Mucosa of descending colon (tissue), 3 donors: ENCODE results near the gene KIZ. TPM values are rescaled to one million over a fixed set of nuclear protein-coding genes. Genes with fewer than 3 reads are reported as not detected.

Source experiments
- ATAC-seq: fragments of 200-7000 bp; cut with Tn5 transposase; one replicate; pipeline ENCODE4 v1.9.1; 2020; ENCODE audit warnings: mild to moderate bottlenecking, moderate library complexity
- DNase-seq, 3 donors: peaks; one replicate each; pipeline ENCODE4 v3.0.0-alpha.2; 2020
- H3K36me3 ChIP-seq: fragments of 200-600 bp; one replicate; pipeline ENCODE4 v1.8.0; 2021; ENCODE audit warnings: low read depth, mild to moderate bottlenecking
- H3K4me1 ChIP-seq: fragments of 200-600 bp; one replicate; pipeline ENCODE4 v1.8.0; 2021; ENCODE audit warnings: low read depth, mild to moderate bottlenecking
- H3K4me3 ChIP-seq: fragments of 200-600 bp; one replicate; pipeline ENCODE4 v1.8.0; 2021; ENCODE audit warnings: mild to moderate bottlenecking
- H3K9me3 ChIP-seq: fragments of 200-600 bp; one replicate; pipeline ENCODE4 v1.8.0; 2021; ENCODE audit warnings: mild to moderate bottlenecking
- intact Hi-C, 2 donors: fragments of 100-400 bp; cut with DNase I in 1 of 2; cut with micrococcal nuclease in 1 of 2; formaldehyde crosslinking; loops; one replicate each; pipeline versions ENCODE4 v1.11.0 to v1.11.1; 2022; cut with DNase I, micrococcal nuclease
- total RNA-seq, 3 donors: library from RNA; stranded (reverse); fragmentation: NEBNext Ultra II Directional in 2 of 3; extraction: Animal tissue kit (Norgen Biotek cat#: 25700) in 2 of 3; gene quantifications; one replicate each; pipeline versions ENCODE4 v1.2.1 to v1.2.4, GENCODE V29; 2021 to 2023
- TF ChIP-seq, protein P1 (sequence below): fragments of 200-600 bp; IDR thresholded peaks from one replicate; pipeline ENCODE4 v1.8.0; 2022; ENCODE audit warnings: antibody characterized with exemption, mild to moderate bottlenecking
- donor health status: DM: no; HTN: no; CAD: no; lungs with moderate emphysema.
- donor health status: DM: no; HTN: no; CAD: no.
- donor health status: DM: no; HTN: yes; CAD: no.

Gene KIZ
- total RNA-seq, 3 donors from 2014 or later: 9.4 to 114 (median 14.2) TPM

DNA sequence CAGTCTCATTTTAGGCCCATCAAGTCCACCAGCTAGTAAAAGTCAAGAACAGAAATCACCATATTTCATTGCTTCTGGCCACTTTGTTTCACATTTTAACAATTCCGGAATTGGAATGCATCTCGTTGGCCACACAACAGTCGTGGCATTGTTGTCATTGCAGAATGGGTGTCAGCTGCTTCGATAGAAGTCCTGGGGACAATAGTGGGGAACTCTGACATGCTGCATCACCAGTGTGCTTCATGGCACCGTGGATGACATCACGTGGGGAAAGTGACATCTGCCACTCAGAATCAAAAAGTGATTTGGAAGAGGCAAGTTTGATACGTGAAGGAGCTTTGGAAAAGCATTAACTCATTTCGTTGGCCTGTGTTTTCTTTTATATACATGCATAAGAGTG is 133.5 kb downstream of the KIZ start:
- Histone ChIP-seq H3K4me1 (no peaks in the 10 kb centered on the region), H3K4me3 (no peak overlapping the region), H3K36me3 (no peaks in the 10 kb centered on the region), H3K9me3 (no peaks in the 10 kb centered on the region)
- intact Hi-C loops: no loop called here
- ATAC-seq (no peak), DNase-seq (no peak)
- TF ChIP-seq, protein P1, sequence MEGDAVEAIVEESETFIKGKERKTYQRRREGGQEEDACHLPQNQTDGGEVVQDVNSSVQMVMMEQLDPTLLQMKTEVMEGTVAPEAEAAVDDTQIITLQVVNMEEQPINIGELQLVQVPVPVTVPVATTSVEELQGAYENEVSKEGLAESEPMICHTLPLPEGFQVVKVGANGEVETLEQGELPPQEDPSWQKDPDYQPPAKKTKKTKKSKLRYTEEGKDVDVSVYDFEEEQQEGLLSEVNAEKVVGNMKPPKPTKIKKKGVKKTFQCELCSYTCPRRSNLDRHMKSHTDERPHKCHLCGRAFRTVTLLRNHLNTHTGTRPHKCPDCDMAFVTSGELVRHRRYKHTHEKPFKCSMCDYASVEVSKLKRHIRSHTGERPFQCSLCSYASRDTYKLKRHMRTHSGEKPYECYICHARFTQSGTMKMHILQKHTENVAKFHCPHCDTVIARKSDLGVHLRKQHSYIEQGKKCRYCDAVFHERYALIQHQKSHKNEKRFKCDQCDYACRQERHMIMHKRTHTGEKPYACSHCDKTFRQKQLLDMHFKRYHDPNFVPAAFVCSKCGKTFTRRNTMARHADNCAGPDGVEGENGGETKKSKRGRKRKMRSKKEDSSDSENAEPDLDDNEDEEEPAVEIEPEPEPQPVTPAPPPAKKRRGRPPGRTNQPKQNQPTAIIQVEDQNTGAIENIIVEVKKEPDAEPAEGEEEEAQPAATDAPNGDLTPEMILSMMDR: no peak

DNA sequence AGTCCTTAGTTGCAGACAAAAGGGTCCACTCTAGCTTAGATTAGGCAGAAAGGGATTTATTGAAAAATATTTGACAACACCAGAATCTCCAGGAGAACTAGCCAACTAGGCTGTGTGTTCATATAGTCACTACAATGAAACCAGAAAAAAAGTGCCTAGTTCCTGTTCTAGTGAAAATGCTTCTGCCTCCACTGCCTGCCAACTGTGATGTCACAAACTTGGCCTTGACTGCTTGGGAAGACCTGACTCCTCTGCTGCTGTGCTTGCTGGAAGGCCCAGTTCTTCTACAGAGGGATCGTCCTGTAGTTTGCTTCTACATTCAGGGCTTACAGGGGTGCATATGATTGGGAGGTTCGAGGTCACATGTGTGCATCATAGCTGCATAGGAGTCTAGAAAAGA is 136.9 kb downstream of the KIZ start:
- Histone ChIP-seq H3K4me1 (no peaks in the 10 kb centered on the region), H3K4me3 (no peak overlapping the region), H3K36me3 (no peaks in the 10 kb centered on the region), H3K9me3 (no peaks in the 10 kb centered on the region)
- DNase-seq (no peak), ATAC-seq (no peak)
- intact Hi-C loops: no loop called here
- TF ChIP-seq, protein P1: no peak

DNA sequence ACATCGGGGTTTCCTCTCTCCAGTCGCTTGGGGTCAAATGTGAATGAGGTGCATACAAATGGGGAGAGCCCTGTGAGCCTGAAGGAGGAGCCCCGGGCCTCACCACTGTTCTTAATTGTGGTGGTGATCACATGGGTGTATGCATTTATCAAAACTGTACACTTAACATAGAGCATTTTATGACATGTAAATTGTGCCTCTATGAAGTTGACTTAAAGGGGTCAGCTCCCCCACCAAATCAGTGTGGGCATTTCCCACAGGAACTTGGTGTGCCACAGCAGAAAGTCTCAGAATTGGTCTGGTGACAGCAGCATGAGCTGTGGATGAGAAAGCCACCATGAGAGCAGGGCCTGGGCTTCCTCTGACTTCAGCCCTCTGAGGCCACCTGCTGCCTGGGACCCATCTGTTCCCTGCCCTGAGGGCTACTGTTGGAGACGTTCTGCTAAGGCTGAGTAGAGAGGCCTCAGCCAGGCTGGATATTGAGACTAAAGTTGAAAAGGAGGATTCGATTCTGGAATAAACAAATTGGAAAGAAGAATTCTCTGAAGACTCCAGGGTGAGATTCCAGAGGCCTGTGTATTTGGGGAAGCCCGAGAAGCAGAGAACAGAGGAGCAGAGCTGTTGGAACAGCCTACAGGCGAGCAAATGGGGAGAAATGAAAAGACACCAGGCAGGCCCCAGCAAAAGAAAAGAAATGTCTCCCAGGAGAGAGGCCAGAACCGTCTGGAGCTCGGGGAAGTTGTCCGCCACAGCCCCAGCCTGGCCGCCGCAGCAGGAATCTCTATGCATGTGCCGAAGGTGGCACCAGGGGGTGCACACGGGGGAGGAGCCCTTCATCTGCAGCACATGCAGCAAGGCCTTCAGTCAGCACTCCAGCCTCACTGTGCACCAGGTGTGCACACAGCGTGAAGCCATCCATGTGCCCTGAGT is 139.6 kb downstream of the KIZ start:
- Histone ChIP-seq H3K4me1 (no peaks in the 10 kb centered on the region), H3K9me3 (no peaks in the 10 kb centered on the region), H3K4me3 (no peak overlapping the region), H3K36me3 (no peaks in the 10 kb centered on the region)
- intact Hi-C loops: no loop called here
- TF ChIP-seq, protein P1: no peak
- no peak for ATAC-seq
- DNase-seq: no peak

DNA sequence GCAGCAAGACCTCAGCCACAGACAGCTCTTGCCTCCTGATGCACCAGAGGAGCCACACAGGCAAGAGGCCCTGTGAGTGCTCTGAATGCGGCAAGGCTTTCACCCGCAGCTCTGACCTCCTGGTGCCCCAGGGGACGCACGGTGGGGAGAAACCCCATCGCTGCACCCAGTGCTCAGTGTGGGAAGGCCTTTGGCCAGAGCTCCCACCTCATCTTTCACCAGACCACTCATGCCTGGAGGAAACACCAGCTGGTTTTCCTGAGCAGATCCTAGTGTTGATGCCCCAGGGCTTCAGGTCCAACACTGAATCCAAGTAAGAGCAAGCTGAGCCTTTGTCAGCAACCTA is 140.3 kb downstream of the KIZ start:
- TF ChIP-seq, protein P1: no peak
- intact Hi-C loops: no loop called here
- no peaks in the 10 kb centered on the region for H3K36me3 ChIP-seq
- no peak for DNase-seq
- no peak overlapping the region for H3K4me3 ChIP-seq
- ATAC-seq: no peak
- no peaks in the 10 kb centered on the region for H3K9me3 ChIP-seq
- no peaks in the 10 kb centered on the region for H3K4me1 ChIP-seq

DNA sequence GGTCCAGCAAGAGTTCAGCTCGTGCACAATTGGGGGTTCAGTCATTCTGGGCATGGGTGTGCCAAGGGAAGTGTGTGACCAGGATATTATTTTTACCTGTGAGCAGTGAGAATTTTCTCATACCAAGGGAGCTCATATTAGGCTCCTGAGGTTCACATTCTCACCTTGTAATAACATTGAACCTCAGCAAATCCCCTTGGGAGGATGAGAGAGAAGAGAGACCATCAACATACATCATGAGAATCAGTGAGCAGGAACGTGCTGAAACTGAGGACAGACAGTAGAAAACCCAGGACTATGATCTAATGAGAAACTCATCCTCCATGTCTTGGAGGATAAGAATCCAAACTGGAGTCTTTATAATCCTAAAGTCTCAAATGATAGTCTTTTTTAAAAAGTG is 143.9 kb downstream of the KIZ start:
- DNase-seq: no peak
- no peaks in the 10 kb centered on the region for H3K36me3 ChIP-seq
- intact Hi-C loops: no loop called here
- no peak overlapping the region for H3K4me3 ChIP-seq
- ATAC-seq: no peak
- no peaks in the 10 kb centered on the region for H3K9me3 ChIP-seq
- no peaks in the 10 kb centered on the region for H3K4me1 ChIP-seq
- TF ChIP-seq, protein P1: no peak
